HepG2 (cell line): ENCODE results near the gene TBC1D32. TPM values are rescaled to one million over a fixed set of nuclear protein-coding genes. Genes with fewer than 3 reads are reported as not detected.

Experiments used
- ATAC-seq: fragments of 200-7000 bp; cut with Tn5 transposase; 3 replicates; pipeline ENCODE4 v1.9.1; 2020; ENCODE audit warnings: mild to moderate bottlenecking, moderate library complexity
- BruUV-seq: library from RNA; stranded (reverse); fragments of 400-500 nt; replicated peaks from 2 replicates; lab custom pipeline; 2021; lab: Mats Ljungman, UMichigan
- CTCF ChIA-PET: fragments of 300-600 bp; formaldehyde crosslinking; extraction: SDS; loops from one replicate; lab custom pipeline; 2021; ENCODE audit warnings: low total read pairs, inconsistent platforms, low intra/inter-chr PET ratio; lab: Yijun Ruan, JAX
- POLR2A ChIA-PET: fragments of 350-600 bp; sonication (Branson Sonifier 250); formaldehyde crosslinking; loops from one replicate; lab custom pipeline; 2020; ENCODE audit warnings: antibody characterized with exemption, inconsistent platforms; lab: Yijun Ruan, JAX
- DNase-seq: peaks from one replicate; pipeline ENCODE4 v3.0.0-alpha.2; 2015; ENCODE audit warnings: low spot score
- FAIRE-seq: peaks from 3 replicates; lab custom pipeline; 2011; peaks lifted over from hg19 to GRCh38; lab: Jason Lieb, UNC
- H2AFZ ChIP-seq: one replicate; pipeline ENCODE4 v1.6.1; 2011; ENCODE audit warnings: low read length, inconsistent platforms
- H3K27ac ChIP-seq: fragments of 300-600 bp; 3 replicates; pipeline ENCODE4 v1.8.0; 2011; ENCODE audit warnings: mixed run types, mild to moderate bottlenecking, mixed read lengths, low read length, inconsistent platforms; ENCODE audit not compliant: insufficient read depth; ENCODE audit errors: extremely low read length
- H3K27me3 ChIP-seq, 2 experiments: fragments of 200-600 bp in 1 of 2; 2 replicates in 1 of 2; 3 replicates in 1 of 2; pipeline versions ENCODE4 v1.6.0 to v1.8.0; 2011; ENCODE audit warnings: low read length in 2 of 2, mild to moderate bottlenecking in 2 of 2, moderate library complexity in 2 of 2, inconsistent platforms in 1 of 2; ENCODE audit not compliant: insufficient read depth in 2 of 2, control insufficient read depth in 1 of 2
- H3K36me3 ChIP-seq, 2 experiments: fragments of 200-600 bp in 1 of 2; replicated peaks in 1 of 2; 2 replicates in 1 of 2; 3 replicates in 1 of 2; pipeline versions ENCODE4 v1.5.1 to v1.8.0; 2011; ENCODE audit warnings: low read length in 2 of 2, inconsistent platforms in 1 of 2; ENCODE audit not compliant: insufficient read depth in 2 of 2, control insufficient read depth in 1 of 2
- H3K4me1 ChIP-seq: 2 replicates; pipeline ENCODE4 v1.5.1; 2012; ENCODE audit warnings: low read length, inconsistent platforms; ENCODE audit not compliant: insufficient read depth
- H3K4me2 ChIP-seq: 2 replicates; pipeline ENCODE4 v1.6.0; 2011; ENCODE audit warnings: low read depth, low read length, inconsistent platforms
- H3K4me3 ChIP-seq, 3 experiments: fragments of 200-600 bp in 1 of 3; sonication (generic), shearing (Covaris generic) in 1 of 3; replicated peaks in 1 of 3; 2 replicates each; pipeline ENCODE4 v1.5.1; 2011 to 2016; ENCODE audit warnings: low read length in 3 of 3, inconsistent platforms in 2 of 3, low read depth in 2 of 3, mild to moderate bottlenecking in 2 of 3, control low read depth in 1 of 3, mixed read lengths in 1 of 3; ENCODE audit not compliant: insufficient read depth in 1 of 3
- H3K79me2 ChIP-seq: one replicate; pipeline ENCODE4 v1.6.1; 2011; ENCODE audit warnings: low read length, inconsistent platforms; ENCODE audit not compliant: insufficient read depth
- H3K9ac ChIP-seq: 2 replicates; pipeline ENCODE4 v1.6.0; 2011; ENCODE audit warnings: mild to moderate bottlenecking, low read depth, low read length, inconsistent platforms; ENCODE audit not compliant: insufficient read depth
- H3K9me3 ChIP-seq: 2 replicates; pipeline ENCODE4 v1.5.1; 2012; ENCODE audit warnings: mild to moderate bottlenecking, low read length
- H4K20me1 ChIP-seq: 2 replicates; pipeline ENCODE4 v1.6.0; 2011; ENCODE audit warnings: inconsistent platforms, mild to moderate bottlenecking, low read length, moderate library complexity; ENCODE audit not compliant: insufficient read depth
- ARNT2 ChIP-seq: sonication (generic); formaldehyde crosslinking; IDR thresholded peaks from 2 replicates; pipeline ENCODE4 v1.8.0; 2022; ENCODE audit warnings: mild to moderate bottlenecking, low read depth, missing genetic modification reagents, moderate library complexity
- DZIP1 ChIP-seq: sonication (generic); formaldehyde crosslinking; IDR thresholded peaks from 2 replicates; pipeline ENCODE4 v1.5.0; 2020; ENCODE audit warnings: mild to moderate bottlenecking, missing genetic modification reagents
- ELK4 ChIP-seq: sonication (generic); formaldehyde crosslinking; IDR thresholded peaks from 2 replicates; pipeline ENCODE4 v1.9.0; 2021; ENCODE audit warnings: missing genetic modification reagents, borderline replicate concordance
- GMEB2 ChIP-seq: IDR thresholded peaks from 2 replicates; pipeline ENCODE4 v1.6.1; 2016; ENCODE audit warnings: missing biosample characterization, missing genetic modification reagents, low read depth
- HIC2 ChIP-seq: sonication (generic); formaldehyde crosslinking; IDR thresholded peaks from 2 replicates; pipeline ENCODE4 v1.9.0; 2022; ENCODE audit warnings: low read depth, missing genetic modification reagents
- MATR3 ChIP-seq: sonication (generic); formaldehyde crosslinking; IDR thresholded peaks from 2 replicates; pipeline ENCODE4 v1.4.0; 2020; ENCODE audit warnings: missing genetic modification reagents
- MNT ChIP-seq: fragments of 450-650 bp; IDR thresholded peaks from 2 replicates; pipeline ENCODE4 v1.6.1; 2016
- PREB ChIP-seq: sonication (generic); formaldehyde crosslinking; IDR thresholded peaks from 2 replicates; pipeline ENCODE4 v1.4.0; 2020; ENCODE audit warnings: missing genetic modification reagents
- RORA ChIP-seq: sonication (generic); formaldehyde crosslinking; IDR thresholded peaks from 2 replicates; pipeline ENCODE4 v1.5.0; 2020; ENCODE audit warnings: mild to moderate bottlenecking, missing genetic modification reagents, moderate library complexity
- SP5 ChIP-seq: IDR thresholded peaks from 2 replicates; pipeline ENCODE4 v1.6.1; 2016; ENCODE audit warnings: low read depth, borderline replicate concordance
- TBP ChIP-seq: sonication (generic); formaldehyde crosslinking; IDR thresholded peaks from 2 replicates; pipeline ENCODE4 v1.5.0; 2020; ENCODE audit warnings: missing genetic modification reagents
- ZNF12 ChIP-seq: sonication (generic); formaldehyde crosslinking; IDR thresholded peaks from 2 replicates; pipeline ENCODE4 v1.5.0; 2020; ENCODE audit warnings: missing genetic modification reagents
- ZNF333 ChIP-seq: sonication (generic); formaldehyde crosslinking; IDR thresholded peaks from 2 replicates; pipeline ENCODE4 v1.4.0; 2020; ENCODE audit warnings: mild to moderate bottlenecking, missing genetic modification reagents, borderline replicate concordance
- ZNF430 ChIP-seq: sonication (generic); formaldehyde crosslinking; IDR thresholded peaks from 2 replicates; pipeline ENCODE4 v1.9.0; 2021; ENCODE audit warnings: mild to moderate bottlenecking, missing genetic modification reagents
- ZNF44 ChIP-seq: sonication (generic); formaldehyde crosslinking; IDR thresholded peaks from 2 replicates; pipeline ENCODE4 v1.5.1; 2020; ENCODE audit warnings: mild to moderate bottlenecking, missing genetic modification reagents
- WGBS: methylation state at CpG from one replicate; pipeline ENCODE4 v1.1.6; 2017; ENCODE audit warnings: low lambda C conversion rate; 5-methylcytosine and 5-hydroxymethylcytosine counted together
- in situ Hi-C: cut with HindIII; loops from 2 replicates; pipeline ENCODE4 v1.10.0; 2017; ENCODE audit warnings: low pct_unique_long_range_greater_than_20kb; ENCODE audit not compliant: extremely low pct_ligation_motif_present
- intact Hi-C: fragments of 100-400 bp; cut with micrococcal nuclease; formaldehyde crosslinking; loops from one replicate; pipeline ENCODE4 v1.10.0; 2022; ENCODE audit not compliant: unreplicated experiment
- polyA plus RNA-seq, 8 experiments: library from polyadenylated mRNA; depleted of rRNA in 3 of 8; stranded (reverse) in 7 of 8; unstranded in 1 of 8; fragments of >200 nt; fragmentation: Illumina TruSeq in 4 of 8; extraction: Trizol in 4 of 8; gene quantifications; 2 replicates each; pipeline versions ENCODE4 v1.2.1 to v1.2.3, GENCODE V29; 2011 to 2016; ENCODE audit warnings: low read depth in 4 of 8, missing spikeins in 1 of 8, mixed read lengths in 1 of 8; ENCODE audit not compliant: insufficient read depth in 1 of 8
- total RNA-seq, 5 experiments: library from RNA; depleted of rRNA; stranded (reverse); fragments of >200 nt; fragmentation: Illumina TruSeq; extraction: Trizol; gene quantifications; 2 replicates each; pipeline ENCODE4 v1.2.3, GENCODE V29; 2016; ENCODE audit warnings: low read depth in 1 of 5

TBC1D32 gene
- total and polyA plus RNA-seq, 2 of the 13 experiments (the other 11 are each of a cell fraction or from before 2014, with no cell fraction given): 2.0 to 4.8 TPM

- Histone ChIP-seq H3K4me3 (no peak overlapping the region), H3K9ac (no peak overlapping the region), H2AFZ (no peak overlapping the region), H4K20me1 (no peaks in the 10 kb centered on the region), H3K27me3 (peaks cover 2 to 10% of the 10 kb centered on the region in 2 experiments; a peak in 2 of 5 replicates), H3K36me3 (no peaks in the 10 kb centered on the region), H3K79me2 (no peaks in the 10 kb centered on the region), H3K4me2 (no peak overlapping the region), H3K4me1 (peaks cover 16% of the 10 kb centered on the region; the same call in 1 of the 2 replicates), H3K27ac (no peak overlapping the region), H3K9me3 (no peaks in the 10 kb centered on the region)
- 2% methylated on average over 1 of the region's 1 CpG for WGBS
- ChIA-PET CTCF (no interaction called here), POLR2A (no interaction called here)
- DNase-seq (no peak), ATAC-seq (no peak), FAIRE-seq (no peak)
- BruUV-seq: no TSS peak
- in situ Hi-C loops: no loop called here
- intact Hi-C loops: no loop called here
- TF ChIP-seq GMEB2 (CRISPR knock-in tag): no peak
- TF ChIP-seq HIC2: no peak
- no peak for TF ChIP-seq ZNF333
- TF ChIP-seq MNT: no peak
- no peak for TF ChIP-seq ZNF430 (CRISPR knock-in tag)
- no peak for TF ChIP-seq MATR3 (CRISPR knock-in tag)
- TF ChIP-seq ZNF12 (CRISPR knock-in tag): no peak
- TF ChIP-seq RORA (CRISPR knock-in tag): no peak
- TF ChIP-seq PREB (CRISPR knock-in tag): no peak
- no peak for TF ChIP-seq TBP
- TF ChIP-seq ARNT2 (CRISPR knock-in tag): no peak
- TF ChIP-seq SP5: no peak
- TF ChIP-seq DZIP1: no peak
- TF ChIP-seq ELK4: no peak
- no peak for TF ChIP-seq ZNF44
These were observed 4.1 kb upstream of the TBC1D32 start for GRCh38 chr6:121338366-121338765.
